HL-60 (cell line): ENCODE measurements around the gene PEX26.

ENCODE experiments used
- CTCF ChIP-seq: IDR thresholded peaks from one replicate; pipeline ENCODE4 v1.5.1; 2011; ENCODE audit warnings: low read length, control low read depth, inconsistent platforms; ENCODE audit not compliant: insufficient read depth
- GABPA ChIP-seq: IDR thresholded peaks from 2 replicates; pipeline ENCODE4 v1.6.1; 2012; ENCODE audit warnings: low read depth
- POLR2AphosphoS5 ChIP-seq: IDR thresholded peaks from 2 replicates; pipeline ENCODE4 v1.6.1; 2012; ENCODE audit warnings: low read depth
- REST ChIP-seq: IDR thresholded peaks from 2 replicates; pipeline ENCODE4 v1.6.1; 2012; ENCODE audit warnings: low read depth; ENCODE audit not compliant: insufficient replicate concordance
- SPI1 ChIP-seq: IDR thresholded peaks from 2 replicates; pipeline ENCODE4 v1.6.1; 2012; ENCODE audit warnings: low read depth, mild to moderate bottlenecking, borderline replicate concordance

DNA sequence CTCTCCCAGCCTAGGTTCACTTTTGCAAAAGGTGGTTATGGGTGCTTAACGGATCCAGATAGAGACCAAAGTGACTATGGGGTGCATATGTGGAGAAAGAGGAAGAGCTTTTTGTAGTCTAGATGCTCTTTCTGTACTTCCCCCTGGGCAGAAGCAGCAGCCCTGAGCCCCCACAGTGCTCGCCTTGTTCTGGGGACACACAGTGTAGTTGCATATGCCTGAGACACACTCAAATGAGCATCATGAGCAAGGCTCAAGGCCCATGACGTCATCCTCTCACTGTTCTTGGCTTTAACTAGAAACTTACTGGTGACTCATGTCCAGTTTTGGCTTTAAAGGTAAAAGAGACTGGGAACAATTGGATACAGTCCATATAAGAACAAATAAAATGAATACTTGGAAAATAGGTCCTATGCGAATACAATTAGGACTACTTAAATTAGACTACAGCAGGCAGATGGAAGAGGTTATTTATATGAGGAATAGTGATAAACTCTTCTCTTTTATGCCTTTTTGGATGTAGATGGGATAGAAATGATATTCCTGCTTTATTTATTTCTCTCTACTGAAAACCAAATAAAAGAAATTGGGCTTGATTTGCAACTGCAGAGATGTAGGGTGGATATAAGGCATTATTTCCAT is 20.1 kb upstream of the PEX26 start:
- TF ChIP-seq CTCF = no peak
- TF ChIP-seq POLR2AphosphoS5 = no peak
- no peak for TF ChIP-seq REST
- TF ChIP-seq GABPA = no peak
- TF ChIP-seq SPI1 = peak; percentile 82
